OCI-LY3 (cell line): Measurements from ENCODE around the gene MTCL1.

Experiments
- CTCF ChIP-seq: fragments of 200-600, 300-600 bp; sonication (generic); IDR thresholded peaks from 2 replicates; pipeline ENCODE4 v1.5.1; 2014; ENCODE audit warnings: antibody characterized with exemption, low read length, low read depth
- EZH2phosphoT487 ChIP-seq: fragments of 200-600 bp; shearing (Covaris generic); IDR thresholded peaks from 2 replicates; pipeline ENCODE4 v1.6.1; 2018; ENCODE audit warnings: antibody characterized with exemption, mixed run types, low read depth

- no peak for TF ChIP-seq CTCF
- no peak for TF ChIP-seq EZH2phosphoT487
These were observed 155.7 kb downstream of the MTCL1 start for GRCh38 chr18:8860845-8861642.
